ENCODE results near the gene OTUD4.
A peak's percentile ranks its signal among the peaks of the same experiment; 100 is the strongest.
"Not testable (repeated sequence)": the region's sequence is repeated elsewhere in the genome, so short reads cannot be mapped to it uniquely, and the experiment has no call there.

Gene OTUD4

DNA sequence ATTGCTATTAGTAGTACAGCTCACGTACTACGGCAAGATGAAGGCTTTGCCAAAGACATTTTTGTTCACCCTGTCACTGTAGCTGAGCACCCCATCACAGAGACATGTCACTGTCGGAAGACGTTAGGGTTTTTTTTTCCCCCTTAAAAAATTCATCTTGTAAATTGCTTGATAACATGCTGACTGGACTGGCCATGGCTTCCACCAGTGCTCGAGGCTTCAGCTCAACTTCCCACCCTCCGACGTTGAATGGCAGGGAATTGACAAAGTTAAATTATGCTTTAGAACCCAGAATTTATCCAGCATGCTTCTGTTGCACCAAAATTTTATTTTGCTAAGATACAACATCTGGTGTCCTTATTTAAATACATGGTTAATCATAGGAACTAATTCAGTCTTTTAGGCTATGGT, 707 bp upstream of the OTUD4 start:
- in situ Hi-C loops (cut with MboI; ENCODE audit: low sequenced_read_pairs, unreplicated experiment), result no loop called here
- TF ChIP-seq, protein P1, sequence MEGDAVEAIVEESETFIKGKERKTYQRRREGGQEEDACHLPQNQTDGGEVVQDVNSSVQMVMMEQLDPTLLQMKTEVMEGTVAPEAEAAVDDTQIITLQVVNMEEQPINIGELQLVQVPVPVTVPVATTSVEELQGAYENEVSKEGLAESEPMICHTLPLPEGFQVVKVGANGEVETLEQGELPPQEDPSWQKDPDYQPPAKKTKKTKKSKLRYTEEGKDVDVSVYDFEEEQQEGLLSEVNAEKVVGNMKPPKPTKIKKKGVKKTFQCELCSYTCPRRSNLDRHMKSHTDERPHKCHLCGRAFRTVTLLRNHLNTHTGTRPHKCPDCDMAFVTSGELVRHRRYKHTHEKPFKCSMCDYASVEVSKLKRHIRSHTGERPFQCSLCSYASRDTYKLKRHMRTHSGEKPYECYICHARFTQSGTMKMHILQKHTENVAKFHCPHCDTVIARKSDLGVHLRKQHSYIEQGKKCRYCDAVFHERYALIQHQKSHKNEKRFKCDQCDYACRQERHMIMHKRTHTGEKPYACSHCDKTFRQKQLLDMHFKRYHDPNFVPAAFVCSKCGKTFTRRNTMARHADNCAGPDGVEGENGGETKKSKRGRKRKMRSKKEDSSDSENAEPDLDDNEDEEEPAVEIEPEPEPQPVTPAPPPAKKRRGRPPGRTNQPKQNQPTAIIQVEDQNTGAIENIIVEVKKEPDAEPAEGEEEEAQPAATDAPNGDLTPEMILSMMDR (IDR thresholded peaks at IDR 0.05; ENCODE audit: borderline replicate concordance, control extremely low read depth, extremely low read depth, insufficient read depth, missing control alignments), result no peak
- no peak for DNase-seq (ENCODE audit: low spot score)

DNA sequence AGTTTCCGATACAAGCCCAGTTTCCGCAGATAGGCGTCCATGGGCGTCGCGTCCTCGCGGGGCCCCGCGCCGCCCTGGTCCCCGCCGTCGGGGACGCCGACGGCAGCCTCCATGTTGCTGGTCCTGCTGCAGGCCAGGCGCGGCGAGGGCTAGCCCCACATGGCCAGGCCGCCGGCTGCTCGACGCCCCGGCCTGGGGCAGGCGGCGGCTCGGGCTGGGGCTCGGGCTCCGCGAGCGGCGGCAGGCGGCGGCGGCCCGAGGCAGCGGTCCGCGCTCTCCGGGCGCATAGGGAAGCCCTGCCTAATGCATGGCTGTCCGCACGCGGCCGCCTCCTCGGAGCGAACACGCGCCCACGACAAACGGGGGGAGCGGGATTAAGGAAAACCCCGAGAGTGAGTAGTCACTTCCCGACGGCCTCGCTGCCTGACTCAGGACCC, 510 bp downstream of the OTUD4 start:
- DNase-seq (ENCODE audit: low spot score); in situ Hi-C loops (cut with MboI; ENCODE audit: low sequenced_read_pairs, unreplicated experiment): not testable (repeated sequence)

DNA sequence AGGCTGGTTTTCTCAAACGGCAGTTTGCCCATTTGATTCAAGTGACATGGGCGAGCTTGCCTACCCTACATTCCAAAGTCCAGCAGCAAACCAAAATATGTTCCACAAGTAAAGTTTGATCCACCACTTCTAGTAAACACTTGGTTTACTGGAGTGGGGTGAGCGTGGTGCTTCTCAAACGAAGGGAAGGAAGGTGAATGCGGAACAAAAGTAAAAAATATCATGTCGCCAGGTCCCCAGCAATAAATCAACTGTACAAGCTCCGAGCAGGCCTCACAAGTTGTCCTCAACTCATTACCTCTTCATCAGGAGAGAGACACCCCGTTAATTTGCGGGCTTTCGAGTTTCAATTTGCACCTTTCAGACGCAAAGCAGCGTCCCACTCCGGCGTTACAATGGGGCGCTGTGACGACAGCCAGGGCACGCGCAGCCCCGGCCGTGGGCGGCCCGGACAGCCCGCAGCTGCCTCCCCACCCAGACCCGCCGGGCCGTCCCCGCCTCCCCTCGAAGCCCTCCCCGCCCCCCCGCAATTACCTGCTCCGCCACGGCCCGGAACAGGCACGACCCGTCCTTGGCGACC, 1.0 kb downstream of the OTUD4 start:
- TF ChIP-seq, protein P1 (IDR thresholded peaks at IDR 0.05; ENCODE audit: borderline replicate concordance, control extremely low read depth, extremely low read depth, insufficient read depth, missing control alignments), result no peak
- peak; percentile 84 for DNase-seq (ENCODE audit: low spot score)
- in situ Hi-C loops (cut with MboI; ENCODE audit: low sequenced_read_pairs, unreplicated experiment), result no loop called here

DNA sequence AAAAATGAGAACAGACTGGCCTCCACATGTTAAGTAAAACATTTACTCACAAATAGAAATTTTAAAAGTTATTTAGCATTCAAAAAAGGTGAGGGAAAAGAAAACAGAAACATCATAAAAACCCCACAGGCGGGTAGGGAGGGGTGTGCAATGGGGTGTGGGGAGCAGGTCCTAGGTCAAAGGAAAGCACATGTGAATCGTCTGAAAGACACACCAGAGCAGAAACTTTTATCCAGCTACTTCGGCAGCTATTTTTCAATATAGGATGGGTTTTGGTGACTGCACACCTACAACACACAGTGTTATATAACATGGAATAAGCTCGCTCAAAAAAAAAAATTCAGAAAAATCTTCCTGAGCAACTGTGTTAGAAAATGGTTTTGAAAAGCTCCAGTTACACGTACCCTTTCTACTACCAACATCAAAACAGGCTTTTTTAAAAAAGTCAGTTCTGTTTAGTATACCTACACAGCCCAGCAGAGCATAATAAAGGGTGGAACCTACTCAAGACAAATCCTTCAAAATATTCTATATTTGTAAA, 1.6 kb downstream of the OTUD4 start:
- in situ Hi-C loops (cut with MboI; ENCODE audit: low sequenced_read_pairs, unreplicated experiment), result no loop called here
- TF ChIP-seq, protein P1 (IDR thresholded peaks at IDR 0.05; ENCODE audit: borderline replicate concordance, control extremely low read depth, extremely low read depth, insufficient read depth, missing control alignments), result no peak
- no peak for DNase-seq (ENCODE audit: low spot score)

DNA sequence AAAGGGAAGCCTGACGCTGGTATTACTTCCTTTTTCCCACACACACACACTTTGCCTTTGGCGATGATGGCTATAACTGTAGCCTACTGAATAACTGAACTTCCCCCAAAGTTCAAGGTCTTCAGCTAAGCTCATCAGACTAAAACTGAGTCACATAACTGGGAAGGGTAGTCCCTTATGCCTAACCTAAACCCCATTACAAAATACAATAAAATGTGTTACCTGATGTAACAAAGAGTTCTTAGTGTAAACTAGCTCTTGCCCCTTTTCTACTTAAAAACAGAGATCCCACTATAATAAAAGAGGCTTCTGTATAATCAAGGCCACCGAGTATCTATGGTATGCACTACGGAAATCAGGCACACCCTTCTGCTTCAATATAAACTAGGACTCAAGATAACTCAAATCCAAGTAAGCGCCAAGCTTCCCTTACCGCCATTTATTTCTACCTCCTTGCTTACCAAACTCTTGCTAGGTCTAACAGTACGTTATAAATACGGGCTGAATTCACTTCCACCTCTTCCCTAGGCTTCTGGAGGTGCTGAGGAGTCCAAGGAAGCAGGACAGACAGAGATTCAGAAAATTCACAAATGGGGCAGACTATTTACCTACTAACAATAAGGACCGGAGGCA, 2.4 kb downstream of the OTUD4 start:
- DNase-seq (ENCODE audit: low spot score), result no peak
- in situ Hi-C loops (cut with MboI; ENCODE audit: low sequenced_read_pairs, unreplicated experiment), result no loop called here
- TF ChIP-seq, protein P1 (IDR thresholded peaks at IDR 0.05; ENCODE audit: borderline replicate concordance, control extremely low read depth, extremely low read depth, insufficient read depth, missing control alignments), result no peak

DNA sequence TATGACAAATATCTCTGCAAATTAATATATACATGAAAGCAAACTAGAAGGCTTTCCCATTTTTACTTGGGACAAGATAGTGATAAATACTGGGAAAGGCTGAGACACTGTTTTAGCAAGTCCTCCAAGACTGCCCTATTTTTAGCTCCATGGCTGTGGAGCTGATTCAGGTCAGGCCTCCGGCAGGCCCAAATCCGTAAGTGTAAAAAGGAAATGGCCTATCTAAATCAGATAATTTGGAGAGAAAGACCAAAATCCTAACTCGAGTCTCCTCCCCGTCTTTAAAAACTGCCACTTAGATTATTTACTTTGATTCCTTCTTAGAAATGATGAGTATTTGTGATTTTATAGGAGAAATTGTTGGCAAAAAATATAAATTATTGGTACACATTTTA, 2.9 kb downstream of the OTUD4 start:
- no peak for DNase-seq (ENCODE audit: low spot score)
- in situ Hi-C loops (cut with MboI; ENCODE audit: low sequenced_read_pairs, unreplicated experiment), result no loop called here
- TF ChIP-seq, protein P1 (IDR thresholded peaks at IDR 0.05; ENCODE audit: borderline replicate concordance, control extremely low read depth, extremely low read depth, insufficient read depth, missing control alignments), result no peak

Measured in GM13976 (cell line).